ENCODE measurements around the gene LBH. TPM values are rescaled to one million over a fixed set of nuclear protein-coding genes. Genes with fewer than 3 reads are reported as not detected.

The LBH gene
- total and polyA plus RNA-seq, 2 donors (not counting 3 experiments of a cell fraction or from before 2014, with no cell fraction given): 5.3 to 5.5 TPM

- H3K9ac ChIP-seq (replicated peaks; ENCODE audit: extremely low read depth, insufficient read depth, low read length): no peak overlapping the region
- no peaks in the 10 kb centered on the region for H3K9me3 ChIP-seq (replicated peaks; ENCODE audit: control insufficient read depth, insufficient read depth, low read length)
- no peak for TF ChIP-seq JUN (IDR thresholded peaks at IDR 0.05; ENCODE audit: borderline replicate concordance, insufficient read depth, insufficient read length, low read depth)
- no peak for TF ChIP-seq MAX (IDR thresholded peaks at IDR 0.05; ENCODE audit: insufficient read depth, insufficient read length)
- TF ChIP-seq CTCF (IDR thresholded peaks at IDR 0.05; ENCODE audit: extremely low read depth in 1 of 2, insufficient read depth in 1 of 2, low read depth in 1 of 2, low read length in 2 of 2): no peak
- no peak for TF ChIP-seq POLR2AphosphoS5 (IDR thresholded peaks at IDR 0.05; ENCODE audit: insufficient read depth, low read depth, low read length)
- TF ChIP-seq MYC (IDR thresholded peaks at IDR 0.05; ENCODE audit: low read depth, low read length): no peak
- TF ChIP-seq GATA2 (IDR thresholded peaks at IDR 0.05; ENCODE audit: insufficient read depth, insufficient read length, low read depth, low read length): no peak
- TF ChIP-seq EZH2 (IDR thresholded peaks at IDR 0.05; ENCODE audit: borderline replicate concordance, low read depth, low read length, severe bottlenecking): no peak
- no peak for TF ChIP-seq POLR2A (IDR thresholded peaks at IDR 0.05; ENCODE audit: low read depth, low read length)
- TF ChIP-seq FOS (IDR thresholded peaks at IDR 0.05; ENCODE audit: borderline replicate concordance, insufficient read depth, low read length): no peak
- FAIRE-seq: no peak
- no peak overlapping the region for H3K4me3 ChIP-seq (replicated peaks in 1 of 3; ENCODE audit: insufficient read depth in 1 of 3, low read depth in 1 of 3, low read length in 3 of 3)
- H3K27me3 ChIP-seq (ENCODE audit: control insufficient read depth in 2 of 2, insufficient read depth in 2 of 2, low read length in 2 of 2): no peaks in the 10 kb centered on the region
- peaks cover 26% of the 10 kb centered on the region for H3K4me1 ChIP-seq (ENCODE audit: control insufficient read depth, extremely low read depth, insufficient read depth, low read length)
- ChIA-PET CTCF (interaction anchor here (1.0 kb wide), 1 partner anchor 12 kb away, joined by 3 read pairs; no protein-coding TSS in a partner anchor), POLR2A (no interaction called here)
- dilution Hi-C loops (cut with MboI; ENCODE audit: extremely low pct_ligation_motif_present, low sequenced_read_pairs): no loop called here
- intact Hi-C loops (cut with micrococcal nuclease): loop anchor here (5.0 kb wide), 1 partner anchor 39 kb away; the partner anchor contains the start of gene LBH
- no peaks in the 10 kb centered on the region for H3K9me1 ChIP-seq (replicated peaks; ENCODE audit: control insufficient read depth, extremely low read depth, insufficient read depth, low read length)
- H2AFZ ChIP-seq (ENCODE audit: low read depth, low read length): no peak overlapping the region
- no peak overlapping the region for H3K27ac ChIP-seq (ENCODE audit: insufficient read depth, low read depth, low read length)
- no TSS peak for BruUV-seq (replicated peaks)
- no peaks in the 10 kb centered on the region for H4K20me1 ChIP-seq (replicated peaks; ENCODE audit: control insufficient read depth, extremely low read depth, insufficient read depth, low read length)
- no peak for DNase-seq (ENCODE audit: low read depth, low spot score)
- no peaks in the 10 kb centered on the region for H3K36me3 ChIP-seq (ENCODE audit: control insufficient read depth in 2 of 2, extremely low read depth in 1 of 2, insufficient read depth in 2 of 2, low read length in 2 of 2)
- H3K79me2 ChIP-seq (ENCODE audit: control insufficient read depth, insufficient read depth, low read length): no peaks in the 10 kb centered on the region
- H3K4me2 ChIP-seq (ENCODE audit: insufficient read depth, low read length): no peak overlapping the region
Measured at GRCh38 chr2:30271301-30271700, 40.0 kb downstream of the LBH start.

All from endothelial cell of umbilical vein (primary cell).